Endodermal cell (in vitro differentiated cells): ENCODE data around the gene SRRM5. TPM values are rescaled to one million over a fixed set of nuclear protein-coding genes. Genes with fewer than 3 reads are reported as not detected.

Experiments used
- DNase-seq: peaks from one replicate; pipeline ENCODE4 v3.0.0-alpha.2; 2017
- H3K27ac ChIP-seq: 2 replicates; pipeline ENCODE4 v1.5.1; 2013; ENCODE audit warnings: mild to moderate bottlenecking, low read depth, low read length, moderate library complexity
- H3K27me3 ChIP-seq: 2 replicates; pipeline ENCODE4 v1.6.1; 2013; ENCODE audit warnings: mild to moderate bottlenecking, low read length, moderate library complexity; ENCODE audit not compliant: insufficient read depth, control insufficient read depth, poor library complexity, severe bottlenecking
- H3K36me3 ChIP-seq: 2 replicates; pipeline ENCODE4 v1.7.0; 2013; ENCODE audit warnings: mild to moderate bottlenecking, low read length, moderate library complexity; ENCODE audit not compliant: control insufficient read depth, insufficient read depth
- H3K4me1 ChIP-seq: one replicate; pipeline ENCODE4 v1.7.0; 2013; ENCODE audit warnings: low read length; ENCODE audit not compliant: control insufficient read depth, insufficient read depth
- H3K4me3 ChIP-seq: 2 replicates; pipeline ENCODE4 v1.5.1; 2013; ENCODE audit warnings: mild to moderate bottlenecking, low read length, moderate library complexity
- H3K9ac ChIP-seq: 2 replicates; pipeline ENCODE4 v1.6.1; 2013; ENCODE audit warnings: mild to moderate bottlenecking, low read length, moderate library complexity; ENCODE audit not compliant: poor library complexity, severe bottlenecking; ENCODE audit errors: extremely low read depth
- H3K9me3 ChIP-seq: 2 replicates; pipeline ENCODE4 v1.6.1; 2013; ENCODE audit warnings: mild to moderate bottlenecking, low read length, moderate library complexity; ENCODE audit not compliant: control insufficient read depth
- H3K27ac Mint-ChIP-seq: 2 replicates; pipeline ENCODE4 v1.8.0; 2020; ENCODE audit warnings: mixed read lengths
- H3K27me3 Mint-ChIP-seq: 2 replicates; pipeline ENCODE4 v1.8.0; 2021; ENCODE audit warnings: mild to moderate bottlenecking, mixed read lengths; ENCODE audit not compliant: insufficient read depth
- H3K36me3 Mint-ChIP-seq: 2 replicates; pipeline ENCODE4 v1.8.0; 2020; ENCODE audit warnings: low read depth, mixed read lengths
- H3K4me1 Mint-ChIP-seq: 2 replicates; pipeline ENCODE4 v1.8.0; 2020; ENCODE audit warnings: mixed read lengths
- H3K4me3 Mint-ChIP-seq: 2 replicates; pipeline ENCODE4 v1.8.0; 2020; ENCODE audit warnings: mild to moderate bottlenecking, moderate library complexity, mixed read lengths
- H3K9me3 Mint-ChIP-seq: 2 replicates; pipeline ENCODE4 v1.8.0; 2020; ENCODE audit warnings: mild to moderate bottlenecking, mixed read lengths
- WGBS, 2 experiments: methylation state at CpG; one replicate each; pipeline versions ENCODE4 v1.1.5 to v1.1.7; 2013; ENCODE audit warnings: missing lambda C conversion rate in 2 of 2, mixed read lengths in 1 of 2; ENCODE audit not compliant: insufficient coverage in 1 of 2, insufficient read length in 1 of 2; 5-methylcytosine and 5-hydroxymethylcytosine counted together
- long read RNA-seq, 4 experiments: library from polyadenylated mRNA in 2 of 4; library from RNA in 1 of 4; library from capped mRNA in 1 of 4; stranded (forward) in 3 of 4; unstranded in 1 of 4; transcript quantifications; one replicate each; pipeline ENCODE4 v2.0.0, GENCODE V29; 2020 to 2021; ENCODE audit warnings: inconsistent platforms in 1 of 4
- polyA plus RNA-seq, 2 experiments: library from polyadenylated mRNA; stranded (reverse); fragments of 50-300 nt; gene quantifications; one replicate each; pipeline ENCODE4 v1.2.3, GENCODE V29; 2013
- total RNA-seq, 2 donors: library from RNA; stranded (reverse); fragmentation: NEBNext Ultra II Directional in 1 of 2; extraction: Animal tissue kit (Norgen Biotek cat#: 25700) in 1 of 2; gene quantifications; 2 replicates in 1 of 2; 3 replicates in 1 of 2; pipeline ENCODE4 v1.2.1, GENCODE V29; 2021
- TF ChIP-seq, protein P1 (sequence below): fragments of 200-600 bp; sonication (generic); conservative IDR thresholded peaks from 2 replicates; pipeline ENCODE4 v1.5.0; 2021; ENCODE audit warnings: antibody characterized with exemption, mild to moderate bottlenecking

The SRRM5 gene, protein sequence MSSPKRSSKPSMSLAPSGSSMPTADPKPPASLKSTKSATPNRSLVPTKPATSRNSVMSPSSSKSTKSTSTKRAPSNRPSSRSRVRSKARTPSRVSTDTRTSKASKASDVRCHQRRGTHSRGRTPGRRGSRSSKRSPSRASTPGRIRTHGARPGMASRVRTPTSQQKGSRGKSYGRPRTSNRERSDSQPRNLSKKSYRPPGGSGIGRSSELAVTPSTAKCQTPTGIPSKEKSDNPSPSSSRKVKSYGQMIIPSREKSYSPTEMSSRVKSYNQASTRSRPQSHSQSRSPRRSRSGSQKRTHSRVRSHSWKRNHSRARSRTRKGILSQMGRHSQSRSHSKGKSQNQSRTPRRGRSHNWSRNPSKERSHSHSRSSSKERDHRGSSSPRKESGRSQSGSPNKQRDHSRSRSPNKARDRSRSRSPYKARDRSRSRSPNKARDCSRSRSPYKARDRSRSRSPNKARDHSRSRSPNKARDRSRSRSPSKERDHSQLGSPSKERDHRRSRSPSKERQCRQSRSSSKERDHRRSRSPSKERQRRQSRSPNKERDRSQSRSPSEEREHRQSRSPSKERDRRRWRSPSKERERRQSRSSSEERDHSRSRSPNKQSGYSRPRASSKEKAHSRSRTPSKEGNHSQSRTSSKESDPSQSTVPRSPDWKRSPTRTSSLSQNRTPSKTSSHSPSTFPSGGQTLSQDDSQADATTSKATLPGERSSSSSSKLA
- total RNA-seq: under 1 TPM; 0.35 to 0.37 TPM
- 0.11 TPM for polyA plus RNA-seq (2013, experiment 1 of 2)
- not detected for polyA plus RNA-seq (2013, experiment 2 of 2)
- long read RNA-seq, experiment 1: 0 reads
- long read RNA-seq, experiment 2: 0 reads
- long read RNA-seq, experiment 3: 0 reads
- long read RNA-seq, experiment 4: 0 reads

DNA sequence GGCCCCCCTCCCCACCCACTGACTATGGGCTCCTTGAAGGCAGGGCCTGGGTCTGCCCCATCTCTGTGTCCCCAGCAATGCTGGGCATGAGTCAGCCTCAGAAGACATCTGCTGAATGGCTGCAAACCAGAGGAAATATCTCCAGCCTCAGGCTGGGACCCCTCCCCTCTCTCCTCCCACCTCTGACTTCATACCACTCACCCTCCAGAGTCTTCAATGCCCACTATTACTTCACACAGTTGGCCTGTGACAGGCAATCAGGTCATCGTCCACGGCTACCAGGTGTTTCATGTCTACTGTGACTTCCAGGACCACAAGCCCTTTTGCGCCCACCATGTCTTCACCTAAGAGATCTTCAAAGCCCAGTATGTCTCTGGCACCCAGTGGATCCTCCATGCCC lies at the start of gene SRRM5:
Gene SRRM5, plus strand, starts transcription at position 301 of the 400 bp plus-strand sequence. Its CDS starts 34 bp downstream, at position 335.
- no peak within 1 kb of the TSS for H3K4me3 ChIP-seq
- peak within 1 kb of the TSS; percentile 63 for H3K27ac Mint-ChIP-seq
- H3K36me3 ChIP-seq: peaks cover 44% of the 10 kb centered on the region
- whole genome bisulfite sequencing, 2 experiments: 94 to 95% methylated on average over 3 of the region's 3 CpGs
- H3K9me3 Mint-ChIP-seq: no peaks in the 10 kb centered on the region
- H3K27ac ChIP-seq: no peak within 1 kb of the TSS
- H3K4me1 ChIP-seq: no peaks in the 10 kb centered on the region
- H3K9me3 ChIP-seq: no peaks in the 10 kb centered on the region
- no peak within 1 kb of the TSS for H3K4me3 Mint-ChIP-seq
- peaks cover 4% of the 10 kb centered on the region for H3K4me1 Mint-ChIP-seq
- H3K36me3 Mint-ChIP-seq: peaks cover 48% of the 10 kb centered on the region
- DNase-seq: no peak
- no peaks in the 10 kb centered on the region for H3K27me3 ChIP-seq
- H3K27me3 Mint-ChIP-seq: no peaks in the 10 kb centered on the region
- H3K9ac ChIP-seq: no peak within 1 kb of the TSS
- TF ChIP-seq, protein P1, sequence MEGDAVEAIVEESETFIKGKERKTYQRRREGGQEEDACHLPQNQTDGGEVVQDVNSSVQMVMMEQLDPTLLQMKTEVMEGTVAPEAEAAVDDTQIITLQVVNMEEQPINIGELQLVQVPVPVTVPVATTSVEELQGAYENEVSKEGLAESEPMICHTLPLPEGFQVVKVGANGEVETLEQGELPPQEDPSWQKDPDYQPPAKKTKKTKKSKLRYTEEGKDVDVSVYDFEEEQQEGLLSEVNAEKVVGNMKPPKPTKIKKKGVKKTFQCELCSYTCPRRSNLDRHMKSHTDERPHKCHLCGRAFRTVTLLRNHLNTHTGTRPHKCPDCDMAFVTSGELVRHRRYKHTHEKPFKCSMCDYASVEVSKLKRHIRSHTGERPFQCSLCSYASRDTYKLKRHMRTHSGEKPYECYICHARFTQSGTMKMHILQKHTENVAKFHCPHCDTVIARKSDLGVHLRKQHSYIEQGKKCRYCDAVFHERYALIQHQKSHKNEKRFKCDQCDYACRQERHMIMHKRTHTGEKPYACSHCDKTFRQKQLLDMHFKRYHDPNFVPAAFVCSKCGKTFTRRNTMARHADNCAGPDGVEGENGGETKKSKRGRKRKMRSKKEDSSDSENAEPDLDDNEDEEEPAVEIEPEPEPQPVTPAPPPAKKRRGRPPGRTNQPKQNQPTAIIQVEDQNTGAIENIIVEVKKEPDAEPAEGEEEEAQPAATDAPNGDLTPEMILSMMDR: no peak

DNA sequence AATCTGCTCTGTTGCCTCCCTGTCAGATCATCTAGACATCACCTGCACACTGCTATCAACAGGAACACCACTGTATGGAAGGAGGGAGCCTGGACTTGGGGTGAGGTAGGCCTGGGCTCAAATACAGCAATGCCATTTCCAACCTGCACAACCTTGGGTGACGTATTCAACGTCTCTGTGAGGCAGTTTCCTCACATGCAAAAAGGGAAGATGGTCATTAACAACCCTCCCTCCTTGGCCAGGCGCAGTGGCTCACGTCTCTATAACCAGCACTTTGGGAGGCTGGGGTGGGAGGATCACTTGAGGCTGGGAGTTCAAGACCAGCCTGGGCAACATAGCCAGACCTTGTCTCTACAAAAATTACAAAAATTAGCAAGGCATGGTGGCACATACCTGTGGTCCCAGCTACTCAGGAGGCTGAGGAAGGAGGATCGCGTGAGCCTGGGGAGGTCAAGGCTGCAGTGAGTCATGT lies 49.6 kb upstream of the SRRM5 start:
- Histone ChIP-seq H3K27ac (no peak overlapping the region), H3K4me1 (no peaks in the 10 kb centered on the region)
- H3K27ac Mint-ChIP-seq: no peak overlapping the region

DNA sequence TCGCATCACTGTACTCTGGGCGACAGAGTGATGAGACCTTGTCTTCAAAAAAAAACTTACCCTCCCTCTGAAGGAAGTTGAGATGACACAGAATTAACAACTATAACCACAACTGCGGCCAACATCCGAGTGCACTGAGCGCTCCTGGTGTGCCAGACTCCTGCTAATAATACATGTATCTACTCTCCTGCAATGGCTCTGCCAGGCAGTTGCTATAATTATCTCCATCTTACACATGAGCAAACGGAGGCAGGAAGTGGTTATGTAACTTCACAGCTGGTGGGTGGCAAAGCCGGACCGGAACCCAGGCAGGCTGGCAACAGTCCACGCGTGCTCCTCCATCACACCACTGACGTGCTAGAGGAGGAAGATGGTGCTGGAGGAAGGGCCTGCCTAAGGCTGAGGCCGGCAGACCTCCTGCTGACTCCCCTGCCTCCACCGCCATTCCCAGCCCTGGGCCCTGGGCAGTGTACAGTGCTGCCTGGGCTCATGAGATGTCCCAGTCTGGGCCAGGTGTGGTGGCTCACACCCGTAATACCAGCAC lies 49.1 kb upstream of the SRRM5 start:
- TF ChIP-seq, protein P1: no peak
- Mint-ChIP-seq H3K36me3 (peaks cover 39% of the 10 kb centered on the region), H3K4me1 (no peaks in the 10 kb centered on the region), H3K27me3 (no peaks in the 10 kb centered on the region), H3K9me3 (no peaks in the 10 kb centered on the region), H3K4me3 (no peak overlapping the region), H3K27ac (no peak overlapping the region)
- Histone ChIP-seq H3K27ac (no peak overlapping the region), H3K9ac (no peak overlapping the region), H3K27me3 (no peaks in the 10 kb centered on the region), H3K4me1 (no peaks in the 10 kb centered on the region), H3K9me3 (no peaks in the 10 kb centered on the region), H3K4me3 (no peak overlapping the region), H3K36me3 (peaks cover 11% of the 10 kb centered on the region)
- no peak for DNase-seq
- 97 to 98% methylated on average over 7 to 14 of the region's 14 CpGs for WGBS, 2 experiments

More for the DNA sequence above, 49.6 kb upstream of the SRRM5 start:
- Histone ChIP-seq H3K36me3 (peaks cover 11% of the 10 kb centered on the region), H3K9ac (no peak overlapping the region), H3K4me3 (no peak overlapping the region), H3K27me3 (no peaks in the 10 kb centered on the region), H3K9me3 (no peaks in the 10 kb centered on the region)
- Mint-ChIP-seq H3K4me1 (no peaks in the 10 kb centered on the region), H3K4me3 (no peak overlapping the region), H3K9me3 (no peaks in the 10 kb centered on the region), H3K27me3 (no peaks in the 10 kb centered on the region), H3K36me3 (peaks cover 42% of the 10 kb centered on the region)
- TF ChIP-seq, protein P1: no peak
- no peak for DNase-seq
- 90 to 99% methylated on average over 2 to 6 of the region's 6 CpGs for WGBS, 2 experiments
